ENCODE results near the gene DOCK9.

- TF ChIP-seq CTCF (conservative IDR thresholded peaks at IDR 0.05; ENCODE audit: low read depth, low read length) (no peak), EZH2 (IDR thresholded peaks at IDR 0.05; ENCODE audit: low read length, unreplicated experiment) (no peak), EZH2phosphoT487 (IDR thresholded peaks at IDR 0.05; ENCODE audit: borderline replicate concordance, low read length) (no peak)
These were observed 216.5 kb downstream of the DOCK9 start for GRCh38 chr13:98761126-98761985.
